Ecto neural progenitor cell (in vitro differentiated cells): Measurements from ENCODE around the gene C7.

Source experiments
- DNase-seq: peaks from one replicate; pipeline ENCODE4 v3.0.0-alpha.2; 2018; ENCODE audit warnings: low spot score

Gene C7

GRCh38 chr5:40916226-40916625, 6.9 kb downstream of the C7 start:
- DNase-seq: no peak

- DNase-seq: no peak
Measured at GRCh38 chr5:40928886-40929448, 19.7 kb downstream of the C7 start.

- DNase-seq: no peak
Measured at GRCh38 chr5:40932766-40933165, 23.5 kb downstream of the C7 start.

GRCh38 chr5:40937075-40937474, 27.8 kb downstream of the C7 start:
- DNase-seq: no peak

GRCh38 chr5:40939753-40940152, 30.5 kb downstream of the C7 start:
- DNase-seq: no peak

GRCh38 chr5:40945111-40945510, 35.8 kb downstream of the C7 start:
- DNase-seq: no peak

GRCh38 chr5:40955313-40955712, 46.0 kb downstream of the C7 start:
- DNase-seq: no peak

- DNase-seq: no peak
Measured at GRCh38 chr5:40957048-40957447, 47.8 kb downstream of the C7 start.

- no peak for DNase-seq
Measured at GRCh38 chr5:40958811-40959210, 49.5 kb downstream of the C7 start.

GRCh38 chr5:40960037-40960436, 50.7 kb downstream of the C7 start:
- DNase-seq: no peak

- DNase-seq: no peak
Measured at GRCh38 chr5:40962207-40962955, 53.1 kb downstream of the C7 start.

GRCh38 chr5:40972434-40972833, 63.1 kb downstream of the C7 start:
- DNase-seq: no peak

GRCh38 chr5:40973364-40974004, 64.2 kb downstream of the C7 start:
- no peak for DNase-seq

GRCh38 chr5:40976041-40976440, 66.7 kb downstream of the C7 start:
- DNase-seq: no peak

- no peak for DNase-seq
Measured at GRCh38 chr5:40976836-40977235, 67.5 kb downstream of the C7 start.

GRCh38 chr5:40981420-40981819, 72.1 kb downstream of the C7 start:
- no peak for DNase-seq

- no peak for DNase-seq
Measured at GRCh38 chr5:40983781-40984180, 74.5 kb downstream of the C7 start.

GRCh38 chr5:40984884-40985283, 75.6 kb downstream of the C7 start:
- DNase-seq: no peak

GRCh38 chr5:40985501-40985900, 76.2 kb downstream of the C7 start:
- DNase-seq: no peak

GRCh38 chr5:40986666-40987065, 77.4 kb downstream of the C7 start:
- no peak for DNase-seq

GRCh38 chr5:40987349-40987748, 78.1 kb downstream of the C7 start:
- no peak for DNase-seq

GRCh38 chr5:40988746-40989510, 79.6 kb downstream of the C7 start:
- no peak for DNase-seq
